Mesendoderm (in vitro differentiated cells): ENCODE results near the gene F11.
A peak's percentile ranks its signal among the peaks of the same experiment; 100 is the strongest.

Experiments used
- DNase-seq: peaks from one replicate; pipeline ENCODE4 v3.0.0; 2013
- H2AK5ac ChIP-seq: 2 replicates; pipeline ENCODE4 v1.6.1; 2013; ENCODE audit warnings: low read length, inconsistent platforms
- H2BK120ac ChIP-seq: 2 replicates; pipeline ENCODE4 v1.6.1; 2013; ENCODE audit warnings: low read depth, mild to moderate bottlenecking, low read length, moderate library complexity, mixed read lengths
- H2BK15ac ChIP-seq: replicated peaks from 2 replicates; pipeline ENCODE4 v1.6.1; 2013; ENCODE audit warnings: low read depth, mild to moderate bottlenecking, moderate library complexity
- H2BK5ac ChIP-seq: 2 replicates; pipeline ENCODE4 v1.6.1; 2013; ENCODE audit warnings: low read length, inconsistent platforms
- H3K18ac ChIP-seq: 2 replicates; pipeline ENCODE4 v1.6.1; 2013; ENCODE audit warnings: mild to moderate bottlenecking, low read length, mixed read lengths
- H3K23ac ChIP-seq: one replicate; pipeline ENCODE4 v1.6.1; 2013; ENCODE audit warnings: low read length
- H3K27ac ChIP-seq: 2 replicates; pipeline ENCODE4 v1.5.1; 2013; ENCODE audit warnings: low read depth, mild to moderate bottlenecking, inconsistent platforms, low read length, moderate library complexity
- H3K27me3 ChIP-seq: 2 replicates; pipeline ENCODE4 v1.6.1; 2013; ENCODE audit warnings: low read length, control low read depth, mild to moderate bottlenecking, inconsistent platforms; ENCODE audit not compliant: insufficient read depth, poor library complexity
- H3K36me3 ChIP-seq: 2 replicates; pipeline ENCODE4 v1.6.1; 2013; ENCODE audit warnings: low read length, inconsistent platforms; ENCODE audit not compliant: control insufficient read depth, insufficient read depth
- H3K4ac ChIP-seq: one replicate; pipeline ENCODE4 v1.6.1; 2013; ENCODE audit warnings: low read depth, mild to moderate bottlenecking, low read length, moderate library complexity
- H3K4me1 ChIP-seq: 2 replicates; pipeline ENCODE4 v1.6.1; 2013; ENCODE audit warnings: low read depth, low read length, inconsistent platforms; ENCODE audit not compliant: control insufficient read depth
- H3K4me2 ChIP-seq: 2 replicates; pipeline ENCODE4 v1.6.1; 2013; ENCODE audit warnings: low read length
- H3K4me3 ChIP-seq: 2 replicates; pipeline ENCODE4 v1.5.1; 2013; ENCODE audit warnings: mild to moderate bottlenecking, low read length
- H3K56ac ChIP-seq: one replicate; pipeline ENCODE4 v1.6.1; 2013; ENCODE audit warnings: low read length
- H3K79me1 ChIP-seq: 2 replicates; pipeline ENCODE4 v1.6.1; 2013; ENCODE audit warnings: low read length, inconsistent platforms
- H3K79me2 ChIP-seq: 2 replicates; pipeline ENCODE4 v1.6.1; 2013; ENCODE audit warnings: mild to moderate bottlenecking, low read length; ENCODE audit not compliant: control insufficient read depth, insufficient read depth
- H3K9ac ChIP-seq: 2 replicates; pipeline ENCODE4 v1.6.1; 2013; ENCODE audit warnings: low read length, inconsistent platforms
- H4K5ac ChIP-seq: one replicate; pipeline ENCODE4 v1.6.1; 2013; ENCODE audit warnings: low read length
- H4K8ac ChIP-seq: one replicate; pipeline ENCODE4 v1.6.1; 2013; ENCODE audit warnings: low read depth, mild to moderate bottlenecking, control low read depth, low read length, moderate library complexity
- WGBS: extraction: QIAGEN DNeasy Blood & Tissue Kit; methylation state at CpG from one replicate; pipeline ENCODE4 v1.1.7; 2013; ENCODE audit warnings: low lambda C conversion rate, missing lambda C conversion rate; ENCODE audit not compliant: insufficient coverage; ENCODE audit errors: extremely low coverage; 5-methylcytosine and 5-hydroxymethylcytosine counted together

Gene F11

GRCh38 chr4:186297013-186297645 lies 31.1 kb downstream of the F11 start:
- no peaks in the 10 kb centered on the region for H3K79me1 ChIP-seq
- H3K27ac ChIP-seq, result no peak overlapping the region
- no peak overlapping the region for H3K18ac ChIP-seq
- DNase-seq, result peak; percentile 67
- no peak overlapping the region for H3K56ac ChIP-seq
- no peak overlapping the region for H3K4me2 ChIP-seq
- H3K79me2 ChIP-seq, result no peaks in the 10 kb centered on the region
- H2BK120ac ChIP-seq, result no peak overlapping the region
- H2BK5ac ChIP-seq, result no peak overlapping the region
- no peaks in the 10 kb centered on the region for H3K36me3 ChIP-seq
- H3K23ac ChIP-seq, result no peak overlapping the region
- H4K5ac ChIP-seq, result no peak overlapping the region
- no CpG with 5 or more reads among the region's 21 CpGs for WGBS
- H3K4me1 ChIP-seq, result peaks cover 2% of the 10 kb centered on the region
- no peak overlapping the region for H3K9ac ChIP-seq
- no peak overlapping the region for H2BK15ac ChIP-seq
- no peak overlapping the region for H3K4me3 ChIP-seq
- H3K27me3 ChIP-seq, result no peaks in the 10 kb centered on the region
- no peak overlapping the region for H3K4ac ChIP-seq
- no peak overlapping the region for H2AK5ac ChIP-seq
- H4K8ac ChIP-seq, result no peak overlapping the region

GRCh38 chr4:186298031-186298647 lies 32.1 kb downstream of the F11 start:
- H2BK120ac ChIP-seq, result no peak overlapping the region
- H3K36me3 ChIP-seq, result no peaks in the 10 kb centered on the region
- H3K23ac ChIP-seq, result no peak overlapping the region
- no peak overlapping the region for H2BK15ac ChIP-seq
- no peak overlapping the region for H4K5ac ChIP-seq
- peaks cover 2% of the 10 kb centered on the region for H3K4me1 ChIP-seq
- no peaks in the 10 kb centered on the region for H3K79me2 ChIP-seq
- H3K27ac ChIP-seq, result no peak overlapping the region
- peak overlapping the region; percentile 26 for H2BK5ac ChIP-seq
- no peak overlapping the region for H2AK5ac ChIP-seq
- H4K8ac ChIP-seq, result no peak overlapping the region
- H3K9ac ChIP-seq, result peak overlapping the region; percentile 10
- H3K27me3 ChIP-seq, result no peaks in the 10 kb centered on the region
- DNase-seq, result peak; percentile 48
- H3K4ac ChIP-seq, result no peak overlapping the region
- H3K4me3 ChIP-seq, result no peak overlapping the region
- H3K79me1 ChIP-seq, result no peaks in the 10 kb centered on the region
- H3K18ac ChIP-seq, result no peak overlapping the region
- H3K4me2 ChIP-seq, result peak overlapping the region; percentile 72
- peak overlapping the region; percentile 71 for H3K56ac ChIP-seq
- WGBS, result no CpG with 5 or more reads among the region's 39 CpGs

- no peaks in the 10 kb centered on the region for H3K79me2 ChIP-seq
- no peak overlapping the region for H4K8ac ChIP-seq
- H3K27me3 ChIP-seq, result no peaks in the 10 kb centered on the region
- H3K4me3 ChIP-seq, result no peak overlapping the region
- DNase-seq, result no peak
- H3K4me2 ChIP-seq, result no peak overlapping the region
- no peak overlapping the region for H3K27ac ChIP-seq
- H3K9ac ChIP-seq, result no peak overlapping the region
- no peak overlapping the region for H2BK15ac ChIP-seq
- no peak overlapping the region for H2BK5ac ChIP-seq
- no peak overlapping the region for H2AK5ac ChIP-seq
- H3K79me1 ChIP-seq, result no peaks in the 10 kb centered on the region
- H3K18ac ChIP-seq, result no peak overlapping the region
- no peak overlapping the region for H3K56ac ChIP-seq
- H3K36me3 ChIP-seq, result no peaks in the 10 kb centered on the region
- peaks cover 2% of the 10 kb centered on the region for H3K4me1 ChIP-seq
- H4K5ac ChIP-seq, result no peak overlapping the region
- H3K4ac ChIP-seq, result no peak overlapping the region
- no CpG with 5 or more reads among the region's 5 CpGs for WGBS
- H2BK120ac ChIP-seq, result no peak overlapping the region
- no peak overlapping the region for H3K23ac ChIP-seq
Observed at GRCh38 chr4:186299291-186299690, 33.3 kb downstream of the F11 start.

- H2AK5ac ChIP-seq, result no peak overlapping the region
- H3K4me3 ChIP-seq, result no peak overlapping the region
- H4K5ac ChIP-seq, result no peak overlapping the region
- H3K36me3 ChIP-seq, result no peaks in the 10 kb centered on the region
- H3K4me1 ChIP-seq, result peaks cover 2% of the 10 kb centered on the region
- H3K27ac ChIP-seq, result no peak overlapping the region
- no peak overlapping the region for H3K4me2 ChIP-seq
- no peak for DNase-seq
- no peak overlapping the region for H4K8ac ChIP-seq
- no peak overlapping the region for H3K9ac ChIP-seq
- H3K4ac ChIP-seq, result no peak overlapping the region
- H3K23ac ChIP-seq, result no peak overlapping the region
- no peak overlapping the region for H3K18ac ChIP-seq
- H2BK120ac ChIP-seq, result no peak overlapping the region
- no peaks in the 10 kb centered on the region for H3K27me3 ChIP-seq
- H2BK15ac ChIP-seq, result no peak overlapping the region
- H3K79me2 ChIP-seq, result no peaks in the 10 kb centered on the region
- no peaks in the 10 kb centered on the region for H3K79me1 ChIP-seq
- no peak overlapping the region for H2BK5ac ChIP-seq
- no peak overlapping the region for H3K56ac ChIP-seq
- no CpG with 5 or more reads among the region's 6 CpGs for WGBS
Observed at GRCh38 chr4:186300659-186301390, 34.8 kb downstream of the F11 start.

GRCh38 chr4:186304216-186304615 lies 38.2 kb downstream of the F11 start:
- H2BK5ac ChIP-seq, result no peak overlapping the region

More at GRCh38 chr4:186304216-186304615, 38.2 kb downstream of the F11 start:
- H3K4me1 ChIP-seq, result no peaks in the 10 kb centered on the region
- no peak overlapping the region for H3K4me2 ChIP-seq
- no peak overlapping the region for H3K9ac ChIP-seq
- H3K4ac ChIP-seq, result no peak overlapping the region
- no peak overlapping the region for H4K5ac ChIP-seq
- H3K4me3 ChIP-seq, result no peak overlapping the region
- no peak overlapping the region for H2BK120ac ChIP-seq
- no peak overlapping the region for H3K23ac ChIP-seq
- H3K18ac ChIP-seq, result no peak overlapping the region
- H2AK5ac ChIP-seq, result no peak overlapping the region
- H3K56ac ChIP-seq, result no peak overlapping the region
- no CpG with 5 or more reads among the region's 5 CpGs for WGBS
- no peaks in the 10 kb centered on the region for H3K79me1 ChIP-seq
- H3K27me3 ChIP-seq, result no peaks in the 10 kb centered on the region
- DNase-seq, result no peak
- H2BK15ac ChIP-seq, result no peak overlapping the region
- no peaks in the 10 kb centered on the region for H3K79me2 ChIP-seq
- no peak overlapping the region for H4K8ac ChIP-seq
- no peaks in the 10 kb centered on the region for H3K36me3 ChIP-seq
- no peak overlapping the region for H3K27ac ChIP-seq
